ENCODE measurements around the gene NHERF1.

NHERF1 gene

DNA sequence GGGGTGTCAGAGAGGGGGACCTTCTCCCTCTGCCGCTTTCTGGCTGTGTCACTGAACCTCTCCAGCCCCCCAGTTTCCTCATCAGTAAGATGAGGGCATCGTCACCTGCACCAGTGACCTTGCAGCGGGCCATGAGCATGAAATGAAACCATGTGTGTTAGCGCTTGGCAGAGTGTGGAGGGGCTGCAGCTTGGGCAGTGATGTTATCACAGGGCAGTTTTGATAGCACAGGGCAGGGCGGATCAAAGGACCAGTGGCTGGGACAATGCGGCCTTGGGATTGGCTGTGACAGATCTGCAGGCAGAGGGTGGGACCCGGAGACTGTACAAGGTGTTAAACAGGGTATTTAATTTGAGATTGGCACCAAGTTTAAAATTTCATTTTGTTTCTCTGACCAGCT, 66.6 kb downstream of the NHERF1 start:
- no peak for DNase-seq

- DNase-seq = no peak
Observed at GRCh38 chr17:74815550-74816370, 67.3 kb downstream of the NHERF1 start.

GRCh38 chr17:74816905-74817620, 68.6 kb downstream of the NHERF1 start:
- no peak for DNase-seq

- DNase-seq = no peak
Observed at GRCh38 chr17:74818291-74818938, 70.0 kb downstream of the NHERF1 start.

Measured in NCI-H2029 treated with DMSO at 0.1 percent for 48 hours (cell line).